Measurements from ENCODE around the gene ADIPOR2.
"Not testable (repeated sequence)": the region's sequence is repeated elsewhere in the genome, so short reads cannot be mapped to it uniquely, and the experiment has no call there.

Gene ADIPOR2

GRCh38 chr12:1705774-1706631, 15.1 kb downstream of the ADIPOR2 start:
- no peak for DNase-seq

GRCh38 chr12:1706632-1706980, 15.7 kb downstream of the ADIPOR2 start:
- no peak for DNase-seq

- no peak for DNase-seq
Observed at GRCh38 chr12:1707051-1707450, 16.2 kb downstream of the ADIPOR2 start.

- not testable (repeated sequence) for DNase-seq
Observed at GRCh38 chr12:1709968-1710367, 19.1 kb downstream of the ADIPOR2 start.

GRCh38 chr12:1710870-1711269, 20.0 kb downstream of the ADIPOR2 start:
- not testable (repeated sequence) for DNase-seq

GRCh38 chr12:1711536-1712211, 20.8 kb downstream of the ADIPOR2 start:
- DNase-seq = peak; percentile 87

GRCh38 chr12:1712305-1712704, 21.4 kb downstream of the ADIPOR2 start:
- DNase-seq = peak; percentile 62

- DNase-seq = peak; percentile 56
Observed at GRCh38 chr12:1712852-1713251, 22.0 kb downstream of the ADIPOR2 start.

GRCh38 chr12:1713783-1714348, 23.0 kb downstream of the ADIPOR2 start:
- DNase-seq = not testable (repeated sequence)

GRCh38 chr12:1715459-1715858, 24.6 kb downstream of the ADIPOR2 start:
- DNase-seq = not testable (repeated sequence)

GRCh38 chr12:1716215-1716862, 25.5 kb downstream of the ADIPOR2 start:
- DNase-seq = no peak

- DNase-seq = no peak
Observed at GRCh38 chr12:1716911-1717310, 26.0 kb downstream of the ADIPOR2 start.

GRCh38 chr12:1719139-1719538, 28.3 kb downstream of the ADIPOR2 start:
- no peak for DNase-seq

- DNase-seq = no peak
Observed at GRCh38 chr12:1720494-1720893, 29.6 kb downstream of the ADIPOR2 start.

GRCh38 chr12:1723721-1724120, 32.9 kb downstream of the ADIPOR2 start:
- DNase-seq = no peak

- no peak for DNase-seq
Observed at GRCh38 chr12:1724250-1724649, 33.4 kb downstream of the ADIPOR2 start.

- no peak for DNase-seq
Observed at GRCh38 chr12:1726753-1727152, 35.9 kb downstream of the ADIPOR2 start.

GRCh38 chr12:1728824-1729223, 38.0 kb downstream of the ADIPOR2 start:
- no peak for DNase-seq

GRCh38 chr12:1731019-1731687, 40.3 kb downstream of the ADIPOR2 start:
- no peak for DNase-seq

GRCh38 chr12:1731688-1732078, 40.8 kb downstream of the ADIPOR2 start:
- DNase-seq = not testable (repeated sequence)

GRCh38 chr12:1732914-1733313, 42.0 kb downstream of the ADIPOR2 start:
- DNase-seq = no peak

GRCh38 chr12:1733712-1734111, 42.8 kb downstream of the ADIPOR2 start:
- not testable (repeated sequence) for DNase-seq

Measured in DMS79 treated with DMSO at 0.1 percent for 48 hours (cell line).